GM18499 (cell line): ENCODE data around the gene LYRM4.

Source experiments
- ATAC-seq: cut with Tn5 transposase; IDR thresholded peaks from one replicate; pipeline ENCODE4 v1.9.1; 2021; ENCODE audit warnings: moderate number of reproducible peaks; ENCODE audit not compliant: insufficient read depth, unreplicated experiment

Gene LYRM4

DNA sequence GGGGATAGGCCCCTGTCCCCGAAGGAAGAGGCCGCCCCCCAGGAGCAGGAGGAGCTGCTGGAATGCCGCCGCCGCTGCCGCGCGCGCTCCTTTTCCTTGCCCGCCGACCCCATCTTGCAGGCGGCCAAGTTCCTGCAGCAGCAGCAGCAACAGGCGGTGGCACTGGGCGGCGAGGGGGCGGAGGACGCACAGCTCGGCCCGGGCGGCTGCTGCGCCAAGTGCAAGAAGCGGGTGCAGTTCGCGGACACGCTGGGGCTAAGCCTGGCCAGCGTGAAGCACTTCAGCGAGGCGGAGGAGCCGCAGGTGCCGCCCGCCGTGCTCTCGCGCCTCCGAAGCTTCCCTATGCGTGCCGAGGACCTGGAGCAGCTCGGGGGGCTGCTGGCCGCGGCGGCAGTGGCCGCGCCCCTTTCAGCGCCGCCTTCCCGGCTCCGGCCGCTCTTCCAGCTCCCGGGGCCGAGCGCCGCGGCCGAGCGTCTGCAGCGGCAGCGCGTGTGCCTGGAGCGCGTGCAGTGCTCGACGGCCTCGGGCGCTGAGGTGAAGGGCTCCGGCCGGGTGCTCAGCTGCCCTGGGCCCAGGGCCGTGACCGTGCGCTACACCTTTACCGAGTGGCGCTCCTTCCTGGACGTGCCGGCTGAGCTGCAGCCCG, 175.0 kb downstream of the LYRM4 start:
- no peak for ATAC-seq

DNA sequence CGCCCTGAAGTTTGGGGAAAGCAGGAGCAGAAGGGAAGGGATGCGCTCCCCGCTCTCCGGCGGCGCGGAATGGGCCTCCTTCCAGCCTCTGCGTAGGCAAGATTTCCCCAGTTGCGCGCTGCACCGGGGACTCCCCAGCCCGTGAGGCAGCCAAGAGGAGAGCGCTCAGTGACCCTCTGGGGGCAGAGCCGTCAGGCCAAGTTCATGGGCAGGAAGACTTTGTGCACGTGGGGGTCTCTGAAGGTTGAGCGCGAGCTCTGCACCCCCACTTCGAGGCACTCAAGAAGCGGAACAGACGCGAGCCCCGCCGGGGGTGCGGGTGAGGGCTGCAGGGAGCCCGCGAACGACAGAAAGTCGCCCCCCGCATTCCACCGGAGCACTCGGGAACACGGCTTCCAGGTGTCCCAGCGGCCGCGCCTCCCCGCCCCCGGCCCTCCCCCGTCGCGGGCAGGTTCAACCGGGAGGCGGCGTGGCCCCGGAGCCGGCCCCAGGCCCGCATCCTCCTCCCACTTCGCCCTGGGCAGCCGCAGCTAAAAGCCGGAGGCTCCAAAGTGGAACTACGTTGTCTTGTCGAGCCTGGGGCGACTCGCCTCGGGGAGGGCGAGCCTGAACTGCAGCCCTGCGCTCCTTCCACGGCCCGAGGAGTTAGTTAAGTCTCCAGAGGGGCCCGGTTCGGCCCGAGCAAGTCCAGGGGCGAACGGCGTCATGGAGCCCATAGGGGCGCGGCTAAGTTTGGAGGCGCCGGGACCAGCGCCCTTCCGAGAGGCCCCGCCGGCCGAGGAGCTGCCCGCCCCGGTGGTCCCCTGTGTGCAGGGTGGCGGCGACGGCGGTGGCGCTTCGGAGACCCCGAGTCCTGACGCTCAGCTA, 175.7 kb downstream of the LYRM4 start, which contains the start of gene PPP1R3G:
Gene PPP1R3G (plus strand): TSS at position 561 of the 867 bp plus-strand sequence. CDS start 145 bp downstream, at position 706.
- no peak for ATAC-seq

DNA sequence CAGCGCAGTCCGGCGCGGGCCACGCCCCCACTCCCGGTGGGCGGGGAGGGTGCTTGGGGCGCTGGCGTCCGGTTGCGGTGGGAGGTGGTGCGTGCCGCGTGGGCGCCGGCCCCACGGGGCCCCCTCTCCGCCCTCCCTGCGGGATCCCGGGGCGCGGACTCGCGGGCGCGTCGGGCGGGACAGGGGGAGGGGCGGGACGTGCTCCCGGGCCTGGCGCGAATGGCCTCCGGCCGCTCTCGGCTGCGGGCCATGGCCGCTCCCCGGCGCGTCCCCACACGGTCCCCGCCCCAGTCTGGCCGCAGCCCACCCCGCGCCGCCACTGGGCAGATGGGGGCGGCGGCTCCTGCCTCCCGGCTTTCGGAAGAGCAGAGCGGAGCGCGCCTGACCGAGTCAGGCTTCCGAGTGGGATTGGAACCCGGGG, 176.4 kb downstream of the LYRM4 start:
- no peak for ATAC-seq

GRCh38 chr6:5083813-5084359, 176.9 kb downstream of the LYRM4 start:
- ATAC-seq: no peak

DNA sequence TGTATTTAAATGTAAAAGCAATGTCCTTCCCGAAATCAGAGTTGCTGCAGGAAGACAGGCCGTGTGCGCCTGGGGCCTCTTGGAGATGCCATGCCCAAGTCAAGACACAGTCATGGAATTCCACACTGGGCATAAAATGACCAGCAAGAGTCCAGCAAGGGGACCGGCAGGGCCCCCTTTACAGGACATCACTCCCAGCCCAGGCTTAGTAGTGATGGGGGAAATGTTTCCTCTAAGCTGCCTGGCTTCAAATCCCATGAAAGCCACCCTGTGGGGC, 177.5 kb downstream of the LYRM4 start:
- ATAC-seq: no peak

- no peak for ATAC-seq
Measured at GRCh38 chr6:5082487-5083306, 178.1 kb downstream of the LYRM4 start.

- no peak for ATAC-seq
Measured at GRCh38 chr6:5081955-5082354, 178.8 kb downstream of the LYRM4 start.

GRCh38 chr6:5081182-5081581, 179.6 kb downstream of the LYRM4 start:
- no peak for ATAC-seq

DNA sequence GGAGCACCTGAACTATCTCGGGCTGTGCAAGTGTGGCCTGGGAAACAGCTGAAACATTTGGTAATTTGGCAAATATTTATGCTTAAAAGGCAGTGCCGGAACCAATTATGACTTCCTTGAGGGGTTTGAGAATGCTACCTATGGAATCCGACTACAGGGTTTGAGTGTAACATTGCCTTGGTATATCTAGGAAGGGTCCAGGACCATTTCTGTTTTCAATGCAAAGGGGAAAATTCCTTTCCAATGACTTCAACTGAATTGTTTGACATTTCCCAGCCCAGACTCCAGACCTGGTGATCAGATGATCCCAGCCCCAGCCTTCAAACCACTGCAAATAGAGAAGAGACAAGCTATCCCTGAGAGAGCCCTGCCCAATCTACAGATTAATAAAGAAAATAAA, 180.2 kb downstream of the LYRM4 start:
- no peak for ATAC-seq

DNA sequence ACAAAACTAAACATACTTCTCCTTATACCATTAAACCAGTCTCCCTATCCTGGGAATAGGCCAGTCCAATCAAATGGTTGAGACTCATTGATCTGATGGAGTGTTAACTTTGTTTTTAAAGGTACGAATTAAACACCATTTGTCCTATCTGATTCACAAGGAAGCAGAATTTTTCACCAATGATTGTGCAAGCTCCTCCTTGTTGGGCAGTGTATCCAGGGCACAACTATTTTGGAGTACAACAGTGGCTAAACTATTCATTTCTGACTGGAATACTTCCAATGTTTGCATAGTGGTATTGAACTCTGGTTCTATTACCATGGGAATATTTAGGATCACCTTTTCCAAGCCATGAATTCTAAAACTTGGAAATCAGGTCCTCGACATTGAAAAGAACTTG, 181.1 kb downstream of the LYRM4 start:
- ATAC-seq: no peak

GRCh38 chr6:5078121-5078669, 182.6 kb downstream of the LYRM4 start:
- ATAC-seq: no peak

- no peak for ATAC-seq
Measured at GRCh38 chr6:5076931-5077330, 183.8 kb downstream of the LYRM4 start.

GRCh38 chr6:5073992-5074391, 186.8 kb downstream of the LYRM4 start:
- no peak for ATAC-seq

- ATAC-seq: no peak
Measured at GRCh38 chr6:5072440-5072839, 188.3 kb downstream of the LYRM4 start.

DNA sequence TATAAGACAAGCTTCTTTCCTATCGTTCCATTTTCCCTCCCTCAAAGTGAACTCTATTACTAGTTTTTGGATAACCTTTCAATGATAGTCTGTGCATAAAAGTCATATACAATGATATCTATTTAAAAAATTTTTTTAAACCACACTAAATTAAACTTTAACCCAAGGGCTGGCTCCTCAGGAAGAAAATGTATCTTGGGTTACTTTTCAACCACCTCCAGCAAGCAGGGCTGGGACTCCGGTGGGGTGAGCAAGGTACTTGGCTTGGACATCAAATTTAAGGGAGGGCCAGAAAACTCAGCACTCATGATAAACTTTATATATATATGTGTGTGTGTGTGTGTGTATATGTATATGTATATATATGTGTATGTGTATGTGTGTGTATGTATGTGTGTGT, 189.5 kb downstream of the LYRM4 start:
- no peak for ATAC-seq

- ATAC-seq: no peak
Measured at GRCh38 chr6:5068153-5068751, 192.5 kb downstream of the LYRM4 start.

DNA sequence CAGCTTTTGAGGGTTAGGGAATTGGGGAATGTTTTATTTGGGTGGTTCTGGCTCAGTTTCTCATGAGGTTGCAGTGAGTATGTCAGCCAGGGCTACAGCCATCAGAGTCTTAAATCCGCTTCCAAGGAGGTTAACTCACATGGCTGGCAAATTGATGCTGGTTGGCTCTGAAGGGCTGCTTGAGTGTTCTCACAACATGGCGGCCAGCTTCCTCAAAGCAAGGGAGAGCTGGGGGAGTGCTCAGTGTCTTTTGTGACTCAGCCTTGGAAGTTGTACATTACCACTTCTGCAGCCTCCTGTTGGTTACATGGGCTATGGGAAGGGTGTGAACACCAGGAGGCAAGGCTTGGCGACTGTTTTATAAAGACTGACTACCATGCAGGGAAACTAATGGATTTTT, 193.4 kb downstream of the LYRM4 start:
- ATAC-seq: no peak

- ATAC-seq: no peak
Measured at GRCh38 chr6:5066456-5067093, 194.2 kb downstream of the LYRM4 start.

DNA sequence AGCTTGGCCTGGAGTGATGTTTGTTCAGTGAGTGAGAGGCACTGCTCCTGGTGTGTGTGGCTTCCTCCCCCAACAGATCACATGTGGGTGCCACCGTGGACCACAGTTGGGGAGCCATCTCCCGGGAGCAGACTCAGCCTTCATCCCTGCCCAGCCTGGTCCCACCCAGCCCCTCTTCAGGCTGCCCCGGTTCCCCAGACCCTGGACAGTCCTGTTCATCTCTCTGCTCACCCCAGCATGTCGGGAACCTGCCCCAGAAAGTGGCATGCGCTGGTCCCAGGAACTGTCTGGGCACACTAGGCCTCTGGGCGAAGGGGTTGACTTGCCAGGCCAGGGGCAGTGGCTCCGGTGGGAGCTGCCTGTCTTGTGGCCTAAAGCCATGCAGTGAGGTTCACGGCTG, 197.1 kb downstream of the LYRM4 start:
- no peak for ATAC-seq

DNA sequence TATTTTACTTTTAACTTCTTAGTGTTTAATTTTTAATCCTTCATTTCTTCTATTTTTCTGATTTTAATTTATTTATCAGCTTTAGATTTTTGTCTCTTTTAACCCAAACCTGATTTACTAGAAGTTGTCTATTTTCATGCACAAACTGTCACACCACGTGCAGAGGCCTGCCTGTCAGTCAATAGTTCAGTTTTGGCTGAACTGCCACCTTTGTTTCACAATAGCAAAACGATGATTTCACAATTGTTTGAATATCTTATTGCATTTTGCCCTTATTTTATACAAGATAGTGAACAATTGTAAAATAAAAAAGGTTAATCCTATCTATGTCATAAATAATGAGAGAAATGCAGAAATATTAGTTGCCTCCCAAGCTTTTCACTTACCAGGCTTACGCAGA, 199.6 kb downstream of the LYRM4 start:
- no peak for ATAC-seq
